AG09319 (cell line): ENCODE measurements around the gene DHRSX.

ENCODE experiments used
- DNase-seq: peaks from one replicate; pipeline ENCODE4 v3.0.0-alpha.2; 2010; ENCODE audit warnings: low read depth; ENCODE audit errors: extremely low read depth
- CTCF ChIP-seq: IDR thresholded peaks from 2 replicates; pipeline ENCODE4 v1.5.1; 2011; ENCODE audit warnings: low read depth, mild to moderate bottlenecking, inconsistent platforms, low read length, moderate library complexity

The DHRSX gene

GRCh38 chrX:2500803-2501558 is at the start of gene DHRSX, which contains the start of gene ZBED1:
TSS of gene DHRSX (minus strand) at chrX:2500976. CDS start at chrX:2500925, 51 bp downstream.
TSS of gene ZBED1 (minus strand) at chrX:2500976. CDS start at chrX:2490719, 10,257 bp downstream.
- no peak for TF ChIP-seq CTCF
- no peak for DNase-seq

GRCh38 chrX:2549876-2550275 is 49.1 kb upstream of the DHRSX start:
- no peak for DNase-seq
- TF ChIP-seq CTCF = no peak

- no peak for DNase-seq
- no peak for TF ChIP-seq CTCF
Observed at GRCh38 chrX:2548711-2549423, 48.1 kb upstream of the DHRSX start.

GRCh38 chrX:2547736-2548135 is 47.0 kb upstream of the DHRSX start:
- TF ChIP-seq CTCF = no peak
- DNase-seq = no peak

- no peak for TF ChIP-seq CTCF
- DNase-seq = no peak
Observed at GRCh38 chrX:2546496-2546895, 45.7 kb upstream of the DHRSX start.

- no peak for TF ChIP-seq CTCF
- no peak for DNase-seq
Observed at GRCh38 chrX:2545144-2545543, 44.4 kb upstream of the DHRSX start.
